ES-I3 (cell line): Measurements from ENCODE around the gene LMLN.

Experiments used
- H3K36me3 ChIP-seq: 2 replicates; pipeline ENCODE4 v1.6.1; 2013; ENCODE audit warnings: mild to moderate bottlenecking, low read length, control low read depth, moderate library complexity; ENCODE audit not compliant: insufficient read depth
- H3K4me1 ChIP-seq: 2 replicates; pipeline ENCODE4 v1.6.1; 2013; ENCODE audit warnings: mild to moderate bottlenecking, control low read depth, low read length; ENCODE audit not compliant: insufficient read depth
- H3K9ac ChIP-seq: 2 replicates; pipeline ENCODE4 v1.6.1; 2013; ENCODE audit warnings: low read depth, mild to moderate bottlenecking, low read length, moderate library complexity
- H3K9me3 ChIP-seq: 2 replicates; pipeline ENCODE4 v1.6.1; 2013; ENCODE audit warnings: mild to moderate bottlenecking, low read length, moderate library complexity; ENCODE audit not compliant: control insufficient read depth, insufficient read depth

Gene LMLN

DNA sequence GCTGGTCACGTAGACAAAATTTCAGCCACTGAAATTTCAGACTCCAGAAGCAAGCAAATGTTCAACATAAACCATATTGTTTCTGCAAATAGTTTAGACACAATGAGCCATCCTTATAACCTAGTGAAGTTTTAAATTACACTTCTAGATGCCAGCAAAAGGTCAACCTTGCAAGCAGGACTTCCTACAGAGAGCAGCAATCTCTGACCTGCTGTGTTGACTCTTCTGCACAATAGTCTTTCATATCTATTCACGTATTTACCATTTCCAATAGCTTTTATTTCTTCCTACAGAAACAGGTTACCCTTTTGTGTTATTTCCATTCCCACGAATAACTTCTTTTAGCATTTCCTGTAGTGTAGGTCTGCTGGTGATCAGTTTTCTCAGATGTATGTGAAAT, 10.6 kb downstream of the LMLN start:
- Histone ChIP-seq H3K36me3 (no peaks in the 10 kb centered on the region), H3K9ac (no peak overlapping the region), H3K4me1 (no peaks in the 10 kb centered on the region), H3K9me3 (peaks cover 17% of the 10 kb centered on the region)

DNA sequence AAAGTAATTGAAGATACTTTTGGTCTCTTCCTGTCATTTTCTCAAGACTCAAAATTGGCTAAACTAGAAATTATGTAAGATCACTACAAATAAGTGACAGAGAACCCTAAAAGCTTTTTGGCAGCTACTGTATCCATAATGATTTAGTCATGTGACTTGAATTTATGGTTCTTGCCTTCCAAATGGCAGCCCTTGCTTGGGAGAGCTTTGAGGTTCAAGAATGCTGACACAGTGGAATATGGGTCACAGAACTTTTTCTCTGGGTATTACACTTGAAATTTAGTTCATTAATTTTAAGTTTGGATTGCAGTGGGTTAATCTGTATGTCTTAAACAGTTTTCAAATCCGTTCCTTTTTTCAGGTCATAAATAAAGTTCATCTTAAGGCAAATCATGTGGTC, 14.0 kb downstream of the LMLN start:
- H3K4me1 ChIP-seq, result no peaks in the 10 kb centered on the region
- H3K9me3 ChIP-seq, result peaks cover 7% of the 10 kb centered on the region; the same call in 1 of the 2 replicates
- no peak overlapping the region for H3K9ac ChIP-seq
- H3K36me3 ChIP-seq, result no peaks in the 10 kb centered on the region

DNA sequence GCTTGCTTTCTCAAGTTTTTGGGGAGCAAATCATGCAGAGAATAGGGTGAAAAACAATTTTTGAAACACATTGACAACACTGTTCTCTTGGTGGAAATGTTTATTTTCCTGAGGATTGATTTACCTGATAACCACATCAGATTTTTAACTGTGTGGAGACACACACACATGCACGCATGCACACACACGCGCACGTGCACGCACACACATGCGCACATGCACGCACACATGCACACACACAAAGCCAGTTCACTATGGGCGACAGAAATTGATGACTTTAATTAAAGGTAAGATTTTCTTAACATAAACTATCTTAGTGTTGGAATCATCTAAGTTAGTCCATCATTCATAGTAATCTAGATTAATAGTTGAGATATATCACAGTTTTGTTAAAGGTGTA, 15.3 kb downstream of the LMLN start:
- Histone ChIP-seq H3K36me3 (no peaks in the 10 kb centered on the region), H3K4me1 (no peaks in the 10 kb centered on the region), H3K9ac (no peak overlapping the region), H3K9me3 (peaks cover 7% of the 10 kb centered on the region; the same call in 1 of the 2 replicates)

DNA sequence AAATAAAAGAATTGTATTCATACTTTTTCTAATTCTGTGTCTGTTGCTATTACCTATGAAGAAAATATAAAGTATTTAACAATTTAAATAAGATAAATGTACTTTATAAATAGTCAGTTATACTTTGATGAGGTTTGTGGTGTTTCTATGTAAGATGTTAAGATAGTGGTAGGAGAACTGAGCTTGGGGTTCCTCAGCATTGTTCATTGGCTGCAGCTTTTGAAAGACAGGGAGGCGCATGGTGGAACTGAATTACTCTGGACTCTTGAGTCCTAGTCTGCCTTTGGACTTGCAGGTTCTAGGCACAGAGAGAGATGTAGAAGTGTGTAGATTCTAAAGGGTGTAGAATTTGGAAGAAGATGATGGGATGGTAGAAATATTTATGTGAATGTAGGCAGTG, 23.1 kb downstream of the LMLN start:
- no peaks in the 10 kb centered on the region for H3K4me1 ChIP-seq
- no peaks in the 10 kb centered on the region for H3K36me3 ChIP-seq
- no peak overlapping the region for H3K9ac ChIP-seq
- no peaks in the 10 kb centered on the region for H3K9me3 ChIP-seq

DNA sequence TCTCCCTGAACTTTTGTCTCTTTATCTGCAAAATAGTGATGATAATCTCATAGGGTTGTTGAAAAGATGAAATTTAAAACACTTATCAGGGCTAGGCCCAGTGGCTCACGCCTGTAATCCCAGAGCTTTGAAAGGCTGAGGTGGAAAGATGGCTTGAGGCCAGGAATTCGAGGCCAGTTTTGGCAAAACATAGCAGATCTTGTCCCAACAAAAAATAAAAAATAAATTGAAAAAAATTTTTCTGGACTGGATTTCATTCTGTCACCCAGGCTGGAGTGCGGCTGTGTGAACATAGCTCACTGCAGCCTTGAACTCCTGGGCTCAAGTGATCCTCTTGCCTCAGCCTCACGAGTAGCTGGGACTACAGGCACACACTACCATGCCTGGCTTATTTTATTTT, 29.6 kb downstream of the LMLN start:
- Histone ChIP-seq H3K9ac (no peak overlapping the region), H3K9me3 (no peaks in the 10 kb centered on the region), H3K36me3 (no peaks in the 10 kb centered on the region), H3K4me1 (no peaks in the 10 kb centered on the region; the same call in 1 of the 2 replicates)

DNA sequence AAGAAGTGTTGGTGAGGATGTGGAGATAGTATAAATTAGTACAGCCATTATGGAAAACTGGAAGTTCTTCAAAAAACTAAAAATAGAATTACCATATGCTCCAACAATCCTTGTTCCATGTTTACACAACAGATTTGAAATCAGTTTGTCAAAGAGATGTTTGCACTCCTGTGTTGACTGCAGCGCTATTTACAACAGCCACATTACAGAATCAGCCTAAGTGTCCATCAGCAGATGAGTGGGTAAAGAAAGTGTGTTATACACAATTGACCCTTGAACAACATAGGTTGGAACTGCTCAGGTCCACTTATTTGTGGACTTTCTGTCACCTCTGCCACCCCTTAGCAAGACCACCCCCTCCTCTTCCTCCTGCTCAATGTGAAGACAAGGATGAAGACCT, 34.7 kb downstream of the LMLN start:
- Histone ChIP-seq H3K9me3 (no peaks in the 10 kb centered on the region), H3K4me1 (no peaks in the 10 kb centered on the region; the same call in 1 of the 2 replicates)

DNA sequence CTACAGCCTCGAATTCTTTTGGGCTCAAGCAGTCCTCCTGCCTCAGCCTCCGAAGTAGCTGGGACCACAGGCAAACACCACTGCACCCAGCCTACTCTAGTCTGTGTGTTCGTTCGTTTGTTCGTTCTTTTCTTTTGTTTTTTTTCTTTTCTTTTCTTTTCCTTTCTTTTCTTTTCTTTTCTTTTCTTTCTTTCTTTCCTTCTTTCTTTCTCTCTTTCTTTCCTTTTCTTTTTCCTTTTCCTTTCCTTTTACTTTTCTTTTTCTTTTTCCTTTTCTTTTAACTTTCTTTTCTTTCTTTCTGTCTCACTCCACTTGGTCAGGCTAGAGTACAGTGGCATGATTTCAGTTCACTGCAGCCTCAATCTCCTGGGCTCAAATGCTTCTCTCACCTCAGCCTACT, 36.8 kb downstream of the LMLN start:
- no peak overlapping the region for H3K9ac ChIP-seq
- no peaks in the 10 kb centered on the region; the same call in 1 of the 2 replicates for H3K4me1 ChIP-seq
- no peaks in the 10 kb centered on the region for H3K36me3 ChIP-seq
- no peaks in the 10 kb centered on the region for H3K9me3 ChIP-seq

More for the DNA sequence above, 34.7 kb downstream of the LMLN start:
- no peak overlapping the region for H3K9ac ChIP-seq
- no peaks in the 10 kb centered on the region for H3K36me3 ChIP-seq

DNA sequence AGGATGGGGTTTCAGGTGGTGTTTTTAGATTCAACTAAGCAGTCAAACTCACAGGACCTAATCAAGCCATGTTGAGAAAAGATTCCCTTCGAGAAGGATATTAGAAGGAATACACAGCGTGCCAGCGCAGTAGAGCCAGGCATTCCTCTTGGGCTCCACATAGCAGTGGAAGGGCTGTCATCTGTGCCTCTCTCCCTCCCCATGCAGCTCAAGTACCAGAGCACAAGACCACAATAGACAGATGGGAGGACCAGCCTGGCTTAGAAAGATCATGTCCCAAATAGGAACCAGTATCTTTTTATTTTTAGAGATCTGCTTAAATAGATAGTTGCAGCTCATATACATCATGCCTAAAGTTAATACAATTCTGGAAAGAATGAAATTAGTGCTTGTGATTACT, 37.9 kb downstream of the LMLN start:
- Histone ChIP-seq H3K9ac (no peak overlapping the region), H3K36me3 (no peaks in the 10 kb centered on the region), H3K9me3 (no peaks in the 10 kb centered on the region), H3K4me1 (no peaks in the 10 kb centered on the region; the same call in 1 of the 2 replicates)

DNA sequence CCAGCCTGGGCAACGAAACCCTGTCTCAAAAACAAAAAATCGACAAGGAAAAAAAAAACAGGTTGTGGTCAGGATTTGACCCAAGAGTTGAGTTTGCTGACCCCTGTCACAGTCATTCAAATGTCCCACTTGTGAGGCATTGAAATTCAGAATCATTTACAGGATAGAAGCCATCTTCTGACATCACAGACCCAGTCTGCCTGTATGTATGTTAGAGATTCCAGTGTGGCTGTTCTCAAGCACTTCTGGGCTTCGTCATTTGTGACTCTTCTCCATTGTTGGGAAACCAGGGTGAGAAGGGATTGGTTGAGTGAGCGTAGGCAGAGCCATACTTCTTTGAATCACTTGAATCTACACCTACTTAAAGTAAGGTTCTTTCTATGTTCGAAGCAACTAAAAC, 57.1 kb downstream of the LMLN start:
- no peak overlapping the region for H3K9ac ChIP-seq

DNA sequence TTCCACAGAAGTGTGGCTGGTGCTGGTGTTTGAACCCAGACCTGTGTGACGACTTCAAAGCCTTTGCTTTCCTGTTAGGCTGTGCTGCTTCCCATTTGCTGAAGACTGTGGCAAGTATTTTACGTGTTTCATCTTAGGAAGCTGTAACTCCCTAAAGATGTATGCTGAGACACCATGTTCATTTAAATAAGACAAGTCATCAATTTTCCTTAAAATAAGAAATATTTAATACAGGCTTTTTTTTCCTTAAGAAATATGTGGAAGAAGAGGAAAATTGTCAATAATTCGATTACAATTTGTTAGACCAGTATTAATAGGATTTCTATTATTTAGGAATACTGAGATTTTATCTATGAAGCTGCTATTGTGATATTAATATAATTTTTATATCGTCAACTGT, 58.4 kb downstream of the LMLN start:
- no peak overlapping the region for H3K9ac ChIP-seq
- no peaks in the 10 kb centered on the region for H3K4me1 ChIP-seq
- H3K9me3 ChIP-seq, result no peaks in the 10 kb centered on the region
- H3K36me3 ChIP-seq, result no peaks in the 10 kb centered on the region

More for the DNA sequence above, 57.1 kb downstream of the LMLN start:
- H3K36me3 ChIP-seq, result no peaks in the 10 kb centered on the region
- H3K4me1 ChIP-seq, result no peaks in the 10 kb centered on the region
- no peaks in the 10 kb centered on the region for H3K9me3 ChIP-seq

DNA sequence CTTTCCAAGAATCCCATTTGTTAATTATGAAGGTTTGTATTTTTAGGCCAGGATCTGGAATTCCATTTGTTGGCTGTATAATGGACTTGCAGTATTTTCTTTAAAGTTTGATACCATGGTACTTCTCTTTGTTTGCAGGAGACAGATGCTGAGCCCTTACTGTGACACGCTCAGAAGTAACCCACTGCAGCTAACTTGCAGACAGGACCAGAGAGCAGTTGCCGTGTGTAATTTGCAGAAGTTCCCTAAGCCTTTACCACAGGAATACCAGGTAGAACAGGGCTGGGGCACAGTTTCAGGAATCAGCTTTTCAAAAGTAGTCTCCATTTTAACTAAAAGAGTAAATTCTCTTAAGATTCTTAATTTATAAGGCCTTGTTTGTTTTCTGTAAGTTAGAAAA, 59.1 kb downstream of the LMLN start:
- Histone ChIP-seq H3K9me3 (no peaks in the 10 kb centered on the region), H3K4me1 (no peaks in the 10 kb centered on the region), H3K9ac (no peak overlapping the region), H3K36me3 (no peaks in the 10 kb centered on the region)

DNA sequence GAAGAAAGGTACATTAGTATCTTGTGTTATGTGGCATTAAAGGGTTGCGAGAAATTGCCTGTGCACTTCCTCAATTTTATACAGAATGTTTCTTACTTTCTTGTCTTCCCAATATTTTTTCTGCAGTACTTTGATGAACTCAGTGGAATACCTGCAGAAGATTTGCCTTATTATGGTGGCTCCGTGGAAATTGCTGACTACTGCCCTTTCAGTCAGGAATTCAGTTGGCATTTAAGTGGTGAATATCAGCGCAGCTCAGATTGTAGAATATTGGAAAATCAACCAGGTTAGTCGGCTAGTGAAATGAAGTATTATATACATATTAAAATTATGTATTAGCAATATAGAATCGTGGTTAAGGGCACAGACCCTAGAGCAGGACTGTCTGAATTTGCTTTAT, 61.3 kb downstream of the LMLN start:
- Histone ChIP-seq H3K4me1 (no peaks in the 10 kb centered on the region), H3K36me3 (no peaks in the 10 kb centered on the region), H3K9me3 (no peaks in the 10 kb centered on the region), H3K9ac (no peak overlapping the region)

DNA sequence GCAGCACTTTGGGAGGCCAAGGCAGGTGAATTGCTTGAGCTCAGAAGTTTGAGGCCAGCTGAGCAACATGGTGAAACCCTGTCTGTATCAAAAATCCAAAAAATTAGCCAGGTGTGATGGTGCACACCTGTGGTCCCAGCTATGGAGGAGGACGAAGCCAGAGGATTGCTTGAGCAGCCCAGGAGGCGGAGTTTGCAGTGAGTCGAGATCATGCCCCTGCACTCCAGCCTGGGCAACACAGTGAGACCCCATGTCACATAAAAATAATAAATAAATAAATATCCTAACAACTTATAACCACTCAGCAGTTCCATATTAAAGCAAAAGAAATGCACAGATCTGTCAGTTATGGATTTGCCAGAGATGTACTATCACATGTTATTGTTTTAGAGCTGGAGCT, 62.6 kb downstream of the LMLN start:
- Histone ChIP-seq H3K9me3 (no peaks in the 10 kb centered on the region), H3K9ac (no peak overlapping the region), H3K36me3 (no peaks in the 10 kb centered on the region), H3K4me1 (no peaks in the 10 kb centered on the region)

DNA sequence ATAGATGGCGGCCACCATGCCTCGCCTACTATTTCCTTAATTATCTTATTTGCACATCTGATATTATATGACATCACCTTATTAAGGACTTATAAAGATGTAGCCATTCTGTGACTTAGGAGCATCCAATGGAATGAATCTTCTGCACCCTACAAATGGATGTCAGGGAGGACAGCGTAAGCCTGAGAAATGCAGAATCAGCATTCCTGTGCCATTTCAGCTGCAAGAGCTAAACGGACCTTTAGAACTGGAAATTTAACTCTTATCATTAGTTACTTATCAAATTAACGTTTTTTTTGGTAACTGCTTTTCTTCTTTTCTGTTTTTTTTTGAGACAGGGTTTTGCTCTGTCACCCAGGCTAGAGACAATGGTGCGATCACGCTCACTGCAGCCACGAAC, 65.6 kb downstream of the LMLN start:
- Histone ChIP-seq H3K4me1 (no peaks in the 10 kb centered on the region), H3K36me3 (no peaks in the 10 kb centered on the region), H3K9ac (no peak overlapping the region), H3K9me3 (no peaks in the 10 kb centered on the region)

DNA sequence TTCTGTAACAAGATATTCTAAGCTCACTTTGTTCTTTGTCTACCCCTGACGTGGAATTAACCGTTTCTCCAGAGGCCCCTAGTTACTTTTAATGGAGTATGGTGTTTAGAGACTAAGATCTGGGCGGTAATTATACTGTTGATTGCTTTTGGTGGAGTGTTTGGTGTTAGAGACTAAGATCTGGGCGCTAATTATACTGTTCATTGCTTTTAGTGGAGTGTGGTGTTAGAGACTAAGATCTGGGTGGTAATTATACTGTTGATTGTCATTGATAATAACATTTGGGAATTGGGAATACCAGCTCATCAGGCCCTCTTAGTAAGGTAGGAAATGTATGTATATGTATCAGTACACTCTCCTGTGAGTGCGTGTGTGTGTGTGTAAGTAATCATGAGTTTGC, 66.6 kb downstream of the LMLN start:
- Histone ChIP-seq H3K9ac (no peak overlapping the region), H3K4me1 (no peaks in the 10 kb centered on the region)

More for the DNA sequence above, 66.6 kb downstream of the LMLN start:
- Histone ChIP-seq H3K36me3 (no peaks in the 10 kb centered on the region), H3K9me3 (no peaks in the 10 kb centered on the region)
